K562 (cell line): Measurements from ENCODE around the gene APOM. TPM values are rescaled to one million over a fixed set of nuclear protein-coding genes. Genes with fewer than 3 reads are reported as not detected.

Source experiments
- ATAC-seq: fragments of 200-7000 bp; cut with Tn5 transposase; 3 replicates; pipeline ENCODE4 v1.9.1; 2020; ENCODE audit warnings: moderate library complexity
- BruUV-seq: library from RNA; stranded (reverse); fragments of 400-500 nt; replicated peaks from 2 replicates; lab custom pipeline; 2021; lab: Mats Ljungman, UMichigan
- CTCF ChIA-PET: fragments of 300-600 bp; formaldehyde crosslinking; extraction: SDS; loops from one replicate; lab custom pipeline; 2021; ENCODE audit warnings: low intra/inter-chr PET ratio; lab: Yijun Ruan, JAX
- POLR2A ChIA-PET: fragments of 300-600, 350-650 bp; sonication (Branson Sonifier 250); formaldehyde crosslinking; extraction: SDS; loops from one replicate; lab custom pipeline; 2021; ENCODE audit warnings: antibody characterized with exemption, inconsistent platforms; lab: Yijun Ruan, JAX
- DNase-seq, 4 experiments: peaks; one replicate each; pipeline versions ENCODE4 v3.0.0 to v3.0.0-alpha.2; 2011 to 2018; ENCODE audit warnings: low spot score in 3 of 4, mixed read lengths in 3 of 4; ENCODE audit errors: extremely low read depth in 1 of 4
- FAIRE-seq: peaks from 2 replicates; lab custom pipeline; 2011; peaks lifted over from hg19 to GRCh38; lab: Jason Lieb, UNC
- H2AFZ ChIP-seq: 2 replicates; pipeline ENCODE4 v1.6.0; 2011; ENCODE audit warnings: low read depth, low read length, control low read depth, inconsistent platforms
- H3K27ac ChIP-seq: fragments of 200-600 bp; 3 replicates; pipeline ENCODE4 v1.8.0; 2011; ENCODE audit warnings: low read depth, mild to moderate bottlenecking, control low read depth, inconsistent platforms, low read length, moderate library complexity, mixed read lengths; ENCODE audit errors: extremely low read depth
- H3K27me3 ChIP-seq, 2 experiments: fragments of 300-600 bp in 1 of 2; 2 replicates in 1 of 2; 3 replicates in 1 of 2; pipeline versions ENCODE4 v1.6.0 to v1.8.0; 2011; ENCODE audit warnings: inconsistent platforms in 2 of 2, low read length in 2 of 2, mild to moderate bottlenecking in 1 of 2, mixed read lengths in 1 of 2, moderate library complexity in 1 of 2; ENCODE audit not compliant: control insufficient read depth in 2 of 2, insufficient read depth in 2 of 2
- H3K36me3 ChIP-seq: fragments of 300-600 bp; 3 replicates; pipeline ENCODE4 v1.8.0; 2011; ENCODE audit warnings: mild to moderate bottlenecking, low read length, inconsistent platforms; ENCODE audit not compliant: control insufficient read depth, insufficient read depth
- H3K4me1 ChIP-seq, 2 experiments: fragments of 200-600 bp in 1 of 2; replicated peaks in 1 of 2; 2 replicates in 1 of 2; 3 replicates in 1 of 2; pipeline versions ENCODE4 v1.5.1 to v1.8.0; 2011; ENCODE audit warnings: inconsistent platforms in 2 of 2, low read length in 2 of 2, mild to moderate bottlenecking in 1 of 2, mixed read lengths in 1 of 2, moderate library complexity in 1 of 2; ENCODE audit not compliant: control insufficient read depth in 2 of 2, insufficient read depth in 2 of 2
- H3K4me2 ChIP-seq: 2 replicates; pipeline ENCODE4 v1.6.1; 2011; ENCODE audit warnings: low read length, control low read depth, inconsistent platforms, mixed read lengths; ENCODE audit not compliant: insufficient read depth
- H3K4me3 ChIP-seq: fragments of 200-600 bp; sonication (generic), shearing (Covaris generic); 2 replicates; pipeline ENCODE4 v1.5.1; 2016; ENCODE audit warnings: control low read depth, inconsistent platforms
- H3K79me2 ChIP-seq: fragments of 200-600 bp; 3 replicates; pipeline ENCODE4 v1.8.0; 2011; ENCODE audit warnings: low read length, inconsistent platforms; ENCODE audit not compliant: control insufficient read depth, insufficient read depth
- H3K9ac ChIP-seq, 2 experiments: 2 replicates each; pipeline versions ENCODE4 v1.6.0 to v1.6.1; 2011; ENCODE audit warnings: low read depth in 2 of 2, low read length in 2 of 2, control low read depth in 1 of 2, inconsistent platforms in 1 of 2, mild to moderate bottlenecking in 1 of 2, mixed read lengths in 1 of 2; ENCODE audit not compliant: insufficient read depth in 1 of 2
- H3K9me1 ChIP-seq: one replicate; pipeline ENCODE4 v1.6.0; 2011; ENCODE audit warnings: inconsistent platforms, mild to moderate bottlenecking, low read length, moderate library complexity; ENCODE audit not compliant: control insufficient read depth, insufficient read depth
- H3K9me3 ChIP-seq: replicated peaks from 2 replicates; pipeline ENCODE4 v1.5.1; 2011; ENCODE audit warnings: low read depth, low read length, inconsistent platforms; ENCODE audit not compliant: control insufficient read depth, insufficient read depth
- H4K20me1 ChIP-seq: replicated peaks from 2 replicates; pipeline ENCODE4 v1.6.1; 2011; ENCODE audit warnings: low read length, inconsistent platforms, mixed read lengths; ENCODE audit not compliant: control insufficient read depth, insufficient read depth
- ASH1L ChIP-seq: fragments of 450-650 bp; IDR thresholded peaks from 2 replicates; pipeline ENCODE4 v1.6.1; 2018; ENCODE audit warnings: borderline replicate concordance, mild to moderate bottlenecking, low read depth; ENCODE audit not compliant: partially characterized antibody
- COPS2 ChIP-seq: fragments of 450-650 bp; conservative IDR thresholded peaks from 2 replicates; pipeline ENCODE4 v1.6.1; 2016; ENCODE audit warnings: mild to moderate bottlenecking, moderate library complexity
- ERF ChIP-seq: fragments of 450-650 bp; formaldehyde crosslinking; IDR thresholded peaks from 2 replicates; pipeline ENCODE4 v1.4.0; 2020; ENCODE audit warnings: mild to moderate bottlenecking, mixed read lengths
- KHSRP ChIP-seq: fragments of 450-650 bp; IDR thresholded peaks from 2 replicates; pipeline ENCODE4 v1.6.1; 2017
- NCOA2 ChIP-seq, 2 experiments: fragments of 450-650 bp; IDR thresholded peaks; 2 replicates each; pipeline ENCODE4 v1.6.1; 2018; ENCODE audit warnings: mild to moderate bottlenecking in 2 of 2, moderate library complexity in 1 of 2; ENCODE audit not compliant: partially characterized antibody in 2 of 2
- NR1H2 ChIP-seq: sonication (generic); formaldehyde crosslinking; IDR thresholded peaks from 2 replicates; pipeline ENCODE4 v1.4.0; 2020; ENCODE audit warnings: mild to moderate bottlenecking, missing genetic modification reagents
- NR4A1 ChIP-seq, 2 experiments: fragments of 250-450 bp in 1 of 2; fragments of 450-650 bp in 1 of 2; sonication (Bioruptor Pico) in 1 of 2; IDR thresholded peaks; 2 replicates each; pipeline versions ENCODE4 v1.4.0 to v1.6.1; 2016 to 2020; ENCODE audit warnings: mild to moderate bottlenecking in 2 of 2, missing compliant biosample characterization in 1 of 2, missing genetic modification characterization in 1 of 2, moderate library complexity in 1 of 2
- RFX5 ChIP-seq: IDR thresholded peaks from 2 replicates; pipeline ENCODE4 v1.6.1; 2011; ENCODE audit warnings: low read depth, mild to moderate bottlenecking, improper control_type of control experiment, low read length
- ZBTB26 ChIP-seq: fragments of 450-650 bp; formaldehyde crosslinking; IDR thresholded peaks from 2 replicates; pipeline ENCODE4 v1.4.0; 2022; ENCODE audit warnings: missing genetic modification characterization
- ZBTB40 ChIP-seq, 2 experiments: fragments of 450-650 bp in 1 of 2; sonication (generic) in 1 of 2; formaldehyde crosslinking in 1 of 2; IDR thresholded peaks; 2 replicates each; pipeline versions ENCODE4 v1.7.1 to v1.9.0; 2016 to 2022; ENCODE audit warnings: inconsistent platforms in 1 of 2, mild to moderate bottlenecking in 1 of 2, missing genetic modification reagents in 1 of 2
- ZNF3 ChIP-seq: fragments of 250-450 bp; sonication (Bioruptor Pico); IDR thresholded peaks from 2 replicates; pipeline ENCODE4 v1.5.0; 2021; ENCODE audit warnings: mild to moderate bottlenecking, moderate library complexity
- WGBS: fragments of 100-300 bp; shearing (Covaris generic); methylation state at CpG from one replicate; pipeline ENCODE4 v1.1.6; 2016; ENCODE audit warnings: low coverage, mixed read lengths; ENCODE audit not compliant: insufficient coverage; ENCODE audit errors: missing lambda C conversion rate; 5-methylcytosine and 5-hydroxymethylcytosine counted together
- in situ Hi-C: fragments of 300-500 bp; cut with MboI; formaldehyde crosslinking; loops from 4 replicates; pipeline ENCODE4 v1.15.0; 2018; ENCODE audit warnings: inconsistent platforms, mixed read lengths
- intact Hi-C: fragments of 100-400 bp; cut with micrococcal nuclease; formaldehyde crosslinking; loops from 2 replicates; pipeline ENCODE4 v1.14.2; 2022
- polyA plus RNA-seq, 8 experiments: library from polyadenylated mRNA; depleted of rRNA in 4 of 8; stranded (reverse) in 5 of 8; unstranded in 3 of 8; fragments of >200 nt; fragmentation: Nextera tagmentation in 2 of 8; fragmentation: Illumina TruSeq in 1 of 8; extraction: Ambion mirVana in 2 of 8; extraction: Trizol in 1 of 8; gene quantifications; 2 replicates each; pipeline versions ENCODE4 v1.2.1 to v1.2.3, GENCODE V29; 2011 to 2014; ENCODE audit warnings: inconsistent platforms in 1 of 8, missing spikeins in 1 of 8
- total RNA-seq, 7 experiments: library from RNA; depleted of rRNA in 6 of 7; stranded (reverse); fragments of >200 nt in 6 of 7; fragmentation: Illumina TruSeq in 2 of 7; extraction: Trizol in 2 of 7; gene quantifications; 2 replicates each; pipeline versions ENCODE4 v1.2.1 to v1.2.3, GENCODE V29; 2011 to 2021; ENCODE audit warnings: low replicate concordance in 1 of 7

The APOM gene
- total and polyA plus RNA-seq, 9 of the 15 experiments (the other 6 are each of a cell fraction or from before 2014, with no cell fraction given), result 5.7 to 24.3 (median 10.4) TPM

- H3K4me3 ChIP-seq, result no peak overlapping the region
- ChIA-PET POLR2A (interaction anchor here (1.9 to 2.5 kb wide), 3 partner anchors 12 to 17 kb away, joined by 8 to 33 read pairs (median 14); partner anchors contain the start of genes CSNK2B and GPANK1), CTCF (interaction anchor here (0.5 kb wide), 1 partner anchor 11 kb away, joined by 5 read pairs; the partner anchor contains the start of gene CSNK2B)
- no peak overlapping the region for H3K27ac ChIP-seq
- peak overlapping the region; percentile 79 for H2AFZ ChIP-seq
- no peaks in the 10 kb centered on the region for H3K9me1 ChIP-seq
- intact Hi-C loops (no loop called here), in situ Hi-C loops (no loop called here)
- H3K36me3 ChIP-seq, result peaks cover 21% of the 10 kb centered on the region
- ATAC-seq (peak; percentile 38), DNase-seq (peak in 3 of 4 experiments; percentile 53 to 73 (median 71)), FAIRE-seq (peak; percentile 29)
- 6% methylated on average over 6 of the region's 6 CpGs for WGBS
- H3K27me3 ChIP-seq, result no peaks in the 10 kb centered on the region
- H3K9me3 ChIP-seq, result no peaks in the 10 kb centered on the region
- H3K4me1 ChIP-seq, result peaks cover 9 to 12% of the 10 kb centered on the region in 2 experiments
- no peaks in the 10 kb centered on the region for H4K20me1 ChIP-seq
- H3K9ac ChIP-seq, result peak overlapping the region; percentile 16 to 70; a peak in 2 of 4 replicates
- H3K79me2 ChIP-seq, result no peaks in the 10 kb centered on the region
- BruUV-seq, result no TSS peak
- H3K4me2 ChIP-seq, result peak overlapping the region; percentile 39
- peak; percentile 18 for TF ChIP-seq ASH1L
- no peak for TF ChIP-seq ZBTB26 (CRISPR knock-in tag)
- no peak for TF ChIP-seq ZNF3 (CRISPR knock-in tag)
- no peak for TF ChIP-seq NR1H2
- TF ChIP-seq KHSRP, result peak; percentile 46; the same call in 1 of the 2 replicates
- no peak for TF ChIP-seq NCOA2 (IDR thresholded peaks at IDR 0.05; ENCODE audit: partially characterized antibody in 2 of 2)
- TF ChIP-seq ERF (CRISPR knock-in tag), result peak; percentile 52; the same call in 1 of the 2 replicates
- no peak for TF ChIP-seq COPS2
- TF ChIP-seq RFX5, result no peak
- TF ChIP-seq NR4A1 (CRISPR knock-in tag; IDR thresholded peaks at IDR 0.05), result no peak
- TF ChIP-seq NR4A1 (tag; IDR thresholded peaks at IDR 0.05), result no peak
- TF ChIP-seq ZBTB40 (IDR thresholded peaks at IDR 0.05), result peak; percentile 50; the same call in 1 of the 2 replicates
- TF ChIP-seq ZBTB40 (CRISPR knock-in tag; IDR thresholded peaks at IDR 0.05), result no peak
Measured at GRCh38 chr6:31676904-31677303, 21.2 kb downstream of the APOM start.
